M059J (cell line): ENCODE results near the gene TBC1D22A. TPM values are rescaled to one million over a fixed set of nuclear protein-coding genes. Genes with fewer than 3 reads are reported as not detected.
"Not testable (repeated sequence)": the region's sequence is repeated elsewhere in the genome, so short reads cannot be mapped to it uniquely, and the experiment has no call there.

Experiments used
- DNase-seq: peaks from one replicate; pipeline ENCODE4 v3.0.0-alpha.2; 2012; ENCODE audit warnings: low read depth
- total RNA-seq: library from RNA; depleted of rRNA; stranded (reverse); fragments of >200 nt; shearing (Covaris generic); gene quantifications from 2 replicates; pipeline ENCODE4 v1.2.3, GENCODE V29; 2014

TBC1D22A gene
- total RNA-seq, 1 experiment from 2014 or later = 7.3 TPM

- no peak for DNase-seq
Measured at GRCh38 chr22:47168900-47169800, 406.7 kb downstream of the TBC1D22A start.

DNA sequence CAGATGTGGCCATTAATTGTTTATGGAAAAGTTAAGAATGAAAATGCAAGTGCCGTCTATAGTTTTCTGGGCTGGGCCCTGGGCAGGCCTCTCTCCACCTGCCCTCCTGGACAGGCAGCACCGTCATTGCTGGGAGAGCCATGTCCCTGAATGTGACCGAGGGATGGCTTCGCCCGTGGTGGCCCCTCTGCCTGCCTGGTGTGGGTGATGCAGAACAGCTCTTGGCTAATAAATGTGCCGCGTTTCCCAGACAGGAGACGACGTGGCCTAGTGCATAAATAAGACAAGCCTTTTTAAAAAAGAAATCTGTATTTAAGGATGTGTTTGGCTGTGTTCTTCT, 407.3 kb downstream of the TBC1D22A start:
- no peak for DNase-seq

- not testable (repeated sequence) for DNase-seq
Measured at GRCh38 chr22:47170511-47171440, 408.3 kb downstream of the TBC1D22A start.

DNA sequence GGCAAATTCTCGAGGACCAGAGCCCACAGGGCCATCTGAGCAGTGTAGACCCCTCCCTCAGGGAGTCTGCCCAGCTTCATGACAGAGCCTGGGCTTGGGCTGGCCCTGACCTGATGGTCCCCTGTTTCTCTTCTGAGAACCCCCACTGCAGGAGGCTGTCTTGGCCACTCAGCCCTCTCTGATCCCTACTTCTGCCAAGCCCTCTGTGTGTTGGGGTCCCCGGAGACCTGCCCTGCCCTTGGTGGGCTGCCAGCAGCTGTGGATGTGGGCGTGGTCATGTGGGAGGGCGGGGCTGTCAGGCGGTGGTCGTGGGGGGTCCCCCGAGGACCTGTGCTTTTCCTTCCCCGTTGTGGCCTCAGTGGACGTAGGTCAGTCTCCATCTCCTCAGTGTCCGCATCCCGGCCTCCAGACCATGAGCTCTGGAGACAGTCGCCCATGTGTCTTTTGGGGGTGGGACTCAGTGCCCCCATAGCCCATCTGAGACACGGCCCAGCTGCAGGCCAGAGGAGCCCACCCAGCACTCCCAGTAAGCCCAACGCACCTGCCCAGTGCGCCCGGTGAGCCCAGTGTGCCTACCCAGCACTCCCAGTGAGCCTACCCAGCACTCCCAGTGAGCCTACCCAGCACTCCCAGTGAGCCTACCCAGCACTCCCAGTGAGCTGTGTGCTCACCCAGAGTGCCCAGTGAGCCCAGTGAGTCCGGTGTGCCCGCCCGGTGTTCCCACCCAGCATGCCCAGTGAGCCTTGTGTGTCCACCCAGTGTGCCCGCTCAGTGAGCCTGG, 409.2 kb downstream of the TBC1D22A start:
- DNase-seq = no peak

- no peak for DNase-seq
Measured at GRCh38 chr22:47172771-47173534, 410.5 kb downstream of the TBC1D22A start.

- DNase-seq = no peak
Measured at GRCh38 chr22:47173535-47174021, 411.1 kb downstream of the TBC1D22A start.

GRCh38 chr22:47174096-47174495, 411.6 kb downstream of the TBC1D22A start:
- DNase-seq = no peak

- no peak for DNase-seq
Measured at GRCh38 chr22:47174671-47175112, 412.2 kb downstream of the TBC1D22A start.

DNA sequence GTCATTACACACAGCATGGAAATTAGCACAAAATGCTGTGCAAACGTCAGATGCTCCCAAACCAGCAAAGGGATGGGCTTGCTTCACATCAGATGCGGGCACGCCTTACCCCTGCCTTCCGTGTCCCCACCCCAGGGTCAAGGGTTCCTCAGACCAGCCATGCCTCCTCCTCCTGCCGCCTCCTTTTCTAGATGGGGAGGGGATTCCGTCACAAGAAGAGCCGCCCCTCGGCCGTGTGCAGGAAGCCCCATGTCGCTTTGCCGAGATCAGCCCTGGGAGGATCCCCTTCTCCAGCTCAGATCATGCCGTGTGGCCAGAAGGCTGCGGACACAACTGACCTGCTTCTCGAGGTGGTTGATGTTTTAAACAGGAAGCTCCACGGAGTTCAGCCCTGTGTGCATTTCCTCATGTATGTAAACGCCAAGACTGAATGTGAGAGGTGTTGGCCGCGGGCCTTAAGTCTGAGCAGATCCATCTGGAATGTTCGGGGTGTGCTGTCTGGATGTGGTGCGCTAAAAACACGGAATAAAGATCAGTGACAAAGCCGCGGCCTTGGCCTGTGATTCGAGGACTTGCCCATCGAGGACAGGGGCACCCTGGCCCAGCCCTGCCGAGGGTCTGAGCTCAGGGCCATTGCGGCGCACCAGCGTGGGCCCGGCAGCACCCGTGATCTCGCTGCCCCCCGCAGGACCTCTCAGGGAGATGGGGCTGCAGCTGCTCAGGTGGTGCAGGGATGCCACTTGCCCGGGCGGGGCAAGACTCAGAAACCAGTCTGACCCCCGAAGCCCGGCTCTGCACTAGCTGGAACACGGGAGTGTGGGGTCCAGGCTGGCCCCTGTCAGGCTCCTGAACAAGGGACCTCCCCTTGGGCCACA, 412.9 kb downstream of the TBC1D22A start:
- DNase-seq = no peak

GRCh38 chr22:47176026-47176389, 413.6 kb downstream of the TBC1D22A start:
- no peak for DNase-seq

GRCh38 chr22:47176573-47177333, 414.3 kb downstream of the TBC1D22A start:
- no peak for DNase-seq

DNA sequence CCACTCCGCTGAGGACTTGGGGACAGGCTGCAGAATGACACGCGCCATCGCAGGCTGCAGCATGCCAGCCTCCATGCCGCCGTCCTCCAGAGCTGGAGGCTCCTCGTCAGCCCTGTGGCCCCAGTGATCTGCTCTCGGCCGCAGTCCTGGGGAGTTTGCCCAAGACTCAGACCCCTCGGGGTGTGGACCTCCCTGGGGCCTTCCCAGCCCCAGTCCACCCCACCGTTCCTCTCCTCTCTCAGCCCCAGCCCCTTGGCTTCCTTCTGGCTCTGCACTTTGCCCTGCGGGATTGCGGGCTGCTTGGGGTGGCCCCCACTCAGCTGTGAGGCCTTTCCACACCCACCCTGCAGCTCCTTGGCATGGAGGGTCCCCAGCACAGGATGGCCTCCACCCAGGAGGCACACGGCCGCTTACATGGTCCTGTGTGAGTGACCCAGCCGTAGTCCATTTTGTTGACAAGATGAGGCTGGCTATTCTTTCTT, 414.9 kb downstream of the TBC1D22A start:
- no peak for DNase-seq

DNA sequence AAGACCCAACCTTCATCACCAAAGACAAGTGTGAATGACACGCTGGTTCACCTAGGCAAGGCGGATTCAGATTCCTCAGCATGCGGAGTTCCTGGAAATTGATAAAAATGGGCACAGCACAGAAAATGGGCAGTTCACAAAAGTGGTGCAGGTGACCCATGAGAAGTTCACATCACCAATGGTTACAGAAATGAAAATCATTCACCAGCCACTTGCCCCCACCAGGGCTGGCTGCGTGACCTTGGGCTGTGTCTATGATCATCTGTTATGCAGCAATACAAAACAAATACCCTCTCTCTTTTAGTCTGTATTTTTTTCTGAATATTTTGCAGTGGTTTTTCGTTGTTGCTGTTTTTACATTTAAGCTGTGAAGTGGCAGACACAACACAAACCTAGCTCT, 415.9 kb downstream of the TBC1D22A start:
- no peak for DNase-seq

DNA sequence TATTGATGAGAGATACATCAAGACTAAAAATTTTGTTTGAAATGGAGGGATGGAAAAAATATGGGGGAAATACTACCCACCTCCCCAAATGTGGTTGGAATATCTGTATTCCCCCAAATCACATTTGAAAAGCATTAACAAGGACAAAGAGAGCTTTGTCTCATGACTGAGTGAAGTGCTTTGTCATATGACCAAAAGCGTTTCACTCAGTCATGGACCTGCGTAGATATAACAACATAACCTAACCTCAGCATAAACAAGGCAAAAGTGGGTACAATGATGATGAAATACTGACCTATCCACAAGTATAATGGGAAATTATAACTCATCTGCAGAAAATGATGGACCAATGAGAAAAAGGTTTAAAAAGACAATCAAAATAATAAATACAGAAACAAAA, 418.3 kb downstream of the TBC1D22A start:
- no peak for DNase-seq

DNA sequence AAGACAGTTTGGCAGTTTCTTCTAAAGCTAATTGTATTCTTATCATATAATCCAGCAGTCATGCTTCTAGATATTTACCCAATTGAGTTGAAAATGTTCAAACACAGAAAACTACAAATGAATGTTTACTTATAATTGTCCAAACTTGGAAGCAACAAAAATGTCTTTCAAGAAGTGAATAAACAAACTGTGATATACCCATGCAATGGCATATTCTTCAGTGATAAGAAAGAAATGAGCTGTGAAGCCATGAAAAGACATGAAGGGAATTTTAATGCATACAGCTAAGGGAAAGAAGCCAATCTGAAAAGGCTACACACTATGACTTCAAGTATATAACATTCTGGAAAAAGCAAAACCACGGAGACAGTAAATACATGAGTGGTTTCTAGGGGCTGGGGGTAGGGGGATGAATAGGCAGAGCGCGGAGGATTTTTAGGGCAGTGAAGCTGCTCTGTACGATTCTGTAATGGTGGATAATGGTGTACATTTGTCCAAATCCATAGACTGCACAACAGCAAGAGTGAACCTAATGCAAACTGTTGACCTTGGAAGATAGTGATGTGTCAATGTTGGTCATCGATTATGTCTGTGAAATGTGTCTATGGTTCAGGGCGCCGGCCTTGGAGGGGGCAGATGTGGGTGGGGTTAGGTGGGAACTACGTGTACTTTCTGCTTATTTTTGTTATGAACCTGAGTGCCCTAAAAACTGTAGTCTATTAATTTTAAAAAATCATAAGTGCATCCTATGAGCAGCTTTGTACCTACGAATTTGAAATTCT, 424.9 kb downstream of the TBC1D22A start:
- no peak for DNase-seq

DNA sequence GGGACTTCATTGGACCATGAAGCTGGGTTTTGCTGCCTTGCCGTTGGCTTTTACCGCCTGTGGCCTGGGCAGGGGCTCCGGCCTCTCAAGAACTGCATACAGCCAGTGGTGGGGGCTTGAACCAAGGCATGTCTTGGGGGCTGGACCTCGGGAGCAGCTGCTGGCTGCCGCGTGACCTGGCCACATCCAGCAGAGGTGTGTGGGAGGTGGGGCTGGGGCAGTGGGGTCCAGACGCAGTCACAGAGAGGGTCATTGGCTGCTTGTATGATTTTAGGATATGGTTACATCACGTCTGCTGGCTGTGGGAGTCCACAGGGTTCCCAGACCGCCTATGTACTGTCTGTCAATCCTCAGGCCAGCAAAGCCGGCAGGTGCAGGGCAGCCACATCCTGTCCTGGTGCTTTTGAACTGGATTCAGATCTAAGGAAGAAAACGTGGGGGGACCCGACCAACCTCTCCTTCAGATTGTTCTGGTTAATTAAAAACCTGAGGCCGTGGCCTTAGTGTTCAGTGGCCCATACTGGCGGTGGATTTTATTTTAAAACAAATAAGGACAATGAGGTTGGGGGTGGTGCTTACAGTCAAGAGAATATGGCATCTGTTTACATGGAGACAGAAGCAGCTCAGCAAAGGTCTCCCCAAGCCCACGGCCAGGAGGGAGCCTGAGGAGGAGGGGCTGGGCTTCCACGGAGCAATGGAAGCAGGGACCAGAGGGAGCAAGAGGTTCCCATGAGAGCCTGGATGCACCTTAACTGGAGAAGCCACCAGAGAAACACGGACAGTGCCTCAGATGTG, 426.0 kb downstream of the TBC1D22A start:
- no peak for DNase-seq
